HEK293 (cell line): Measurements from ENCODE around the gene FAM216B.

Experiments
- CTCF ChIA-PET: fragments of 350-600 bp; formaldehyde crosslinking; extraction: SDS; loops from one replicate; lab custom pipeline; 2021; ENCODE audit warnings: antibody characterized with exemption; lab: Yijun Ruan, JAX
- POLR2A ChIA-PET: fragments of 300-600 bp; formaldehyde crosslinking; extraction: SDS; loops from one replicate; lab custom pipeline; 2020; ENCODE audit warnings: antibody characterized with exemption, inconsistent platforms; lab: Yijun Ruan, JAX
- H3K27ac ChIP-seq: fragments of 200-500 bp; sonication (Bioruptor generic); 2 replicates; pipeline ENCODE4 v1.5.1; 2014; ENCODE audit warnings: low read depth, low read length, control low read depth, inconsistent platforms; ENCODE audit errors: extremely low read depth
- H3K36me3 ChIP-seq, 2 experiments: fragments of 200-500 bp in 1 of 2; sonication (Bioruptor generic) in 1 of 2; 1 replicate in 1 of 2; 2 replicates in 1 of 2; pipeline ENCODE4 v1.5.1; 2014 to 2017; ENCODE audit warnings: inconsistent platforms in 2 of 2, low read length in 2 of 2; ENCODE audit not compliant: control insufficient read depth in 2 of 2, insufficient read depth in 1 of 2
- H3K4me1 ChIP-seq: fragments of 200-500 bp; sonication (Bioruptor generic); 2 replicates; pipeline ENCODE4 v1.5.1; 2014; ENCODE audit warnings: mild to moderate bottlenecking, low read length, inconsistent platforms; ENCODE audit not compliant: control insufficient read depth, insufficient read depth
- H3K4me3 ChIP-seq: 2 replicates; pipeline ENCODE4 v1.5.1; 2011; ENCODE audit warnings: low read depth, mild to moderate bottlenecking, control low read depth, low read length, moderate library complexity
- H3K9me3 ChIP-seq: fragments of 200-500 bp; sonication (Bioruptor generic); 2 replicates; pipeline ENCODE4 v1.5.1; 2014; ENCODE audit warnings: low read depth, low read length, inconsistent platforms; ENCODE audit not compliant: control insufficient read depth, insufficient read depth
- BCL11B ChIP-seq: fragments of 450-650 bp; formaldehyde crosslinking; IDR thresholded peaks from 2 replicates; pipeline ENCODE4 v1.5.1; 2016; ENCODE audit warnings: low read depth, missing biosample characterization, missing genetic modification characterization
- GFI1B ChIP-seq: fragments of 450-650 bp; formaldehyde crosslinking; IDR thresholded peaks from 2 replicates; pipeline ENCODE4 v1.5.1; 2016; ENCODE audit warnings: missing biosample characterization, missing genetic modification characterization
- KLF17 ChIP-seq: fragments of 450-650 bp; formaldehyde crosslinking; IDR thresholded peaks from 2 replicates; pipeline ENCODE4 v1.5.1; 2016; ENCODE audit warnings: missing biosample characterization, missing genetic modification characterization
- PBX3 ChIP-seq: sonication (generic); formaldehyde crosslinking; IDR thresholded peaks from 2 replicates; pipeline ENCODE4 v1.8.1; 2022; ENCODE audit warnings: mild to moderate bottlenecking, moderate library complexity, missing genetic modification reagents
- PRDM1 ChIP-seq: fragments of 450-650 bp; formaldehyde crosslinking; IDR thresholded peaks from 2 replicates; pipeline ENCODE4; 2016; ENCODE audit warnings: missing biosample characterization, missing genetic modification characterization
- SP7 ChIP-seq: fragments of 450-650 bp; formaldehyde crosslinking; IDR thresholded peaks from 2 replicates; pipeline ENCODE4 v1.5.1; 2016; ENCODE audit warnings: missing biosample characterization, missing genetic modification characterization
- WT1 ChIP-seq: fragments of 450-650 bp; formaldehyde crosslinking; IDR thresholded peaks from 2 replicates; pipeline ENCODE4 v1.5.1; 2016; ENCODE audit warnings: missing biosample characterization, missing genetic modification characterization
- ZBTB1 ChIP-seq: fragments of 450-650 bp; formaldehyde crosslinking; IDR thresholded peaks from 2 replicates; pipeline ENCODE4 v1.5.1; 2016; ENCODE audit warnings: missing biosample characterization, missing genetic modification characterization
- ZBTB49 ChIP-seq: fragments of 450-650 bp; formaldehyde crosslinking; IDR thresholded peaks from 2 replicates; pipeline ENCODE4 v1.5.1; 2016; ENCODE audit warnings: missing biosample characterization, missing genetic modification characterization, low read depth
- ZFP41 ChIP-seq: fragments of 450-650 bp; formaldehyde crosslinking; IDR thresholded peaks from 2 replicates; pipeline ENCODE4 v1.5.1; 2016; ENCODE audit warnings: missing biosample characterization, missing genetic modification characterization, borderline replicate concordance
- ZFP69B ChIP-seq: fragments of 450-650 bp; formaldehyde crosslinking; IDR thresholded peaks from 2 replicates; pipeline ENCODE4 v1.5.1; 2016; ENCODE audit warnings: missing biosample characterization, missing genetic modification characterization
- ZNF2 ChIP-seq: fragments of 450-650 bp; formaldehyde crosslinking; IDR thresholded peaks from 2 replicates; pipeline ENCODE4 v1.5.1; 2016; ENCODE audit warnings: missing biosample characterization, missing genetic modification characterization
- ZNF239 ChIP-seq: fragments of 450-650 bp; formaldehyde crosslinking; IDR thresholded peaks from 2 replicates; pipeline ENCODE4 v1.5.1; 2016; ENCODE audit warnings: missing biosample characterization, missing genetic modification characterization
- ZNF24 ChIP-seq: fragments of 450-650 bp; formaldehyde crosslinking; IDR thresholded peaks from 2 replicates; pipeline ENCODE4 v1.5.1; 2016; ENCODE audit warnings: missing biosample characterization, missing genetic modification characterization
- ZNF311 ChIP-seq: fragments of 450-650 bp; formaldehyde crosslinking; IDR thresholded peaks from 2 replicates; pipeline ENCODE4 v1.5.1; 2017; ENCODE audit warnings: missing biosample characterization, missing genetic modification characterization, borderline replicate concordance
- ZNF37A ChIP-seq: fragments of 450-650 bp; IDR thresholded peaks from 2 replicates; pipeline ENCODE4 v1.5.1; 2018; ENCODE audit warnings: missing biosample characterization, missing genetic modification characterization
- ZNF398 ChIP-seq: fragments of 450-650 bp; formaldehyde crosslinking; IDR thresholded peaks from 2 replicates; pipeline ENCODE4 v1.5.1; 2017; ENCODE audit warnings: missing biosample characterization, missing genetic modification characterization
- ZNF555 ChIP-seq: fragments of 450-650 bp; formaldehyde crosslinking; conservative IDR thresholded peaks from 2 replicates; pipeline ENCODE4 v1.5.1; 2017; ENCODE audit warnings: missing biosample characterization, mild to moderate bottlenecking, missing genetic modification characterization, inconsistent platforms
- ZNF558 ChIP-seq: fragments of 450-650 bp; formaldehyde crosslinking; IDR thresholded peaks from 2 replicates; pipeline ENCODE4 v1.5.1; 2016; ENCODE audit warnings: missing biosample characterization, missing genetic modification characterization
- ZNF560 ChIP-seq: fragments of 450-650 bp; formaldehyde crosslinking; IDR thresholded peaks from 2 replicates; pipeline ENCODE4 v1.5.1; 2017; ENCODE audit warnings: missing biosample characterization, missing genetic modification characterization, borderline replicate concordance
- ZNF660 ChIP-seq: fragments of 450-650 bp; IDR thresholded peaks from 2 replicates; pipeline ENCODE4 v1.5.1; 2018; ENCODE audit warnings: missing biosample characterization, mild to moderate bottlenecking, missing genetic modification characterization
- ZNF701 ChIP-seq: fragments of 450-650 bp; formaldehyde crosslinking; IDR thresholded peaks from 2 replicates; pipeline ENCODE4 v1.5.1; 2016; ENCODE audit warnings: missing biosample characterization, missing genetic modification characterization
- ZNF791 ChIP-seq: fragments of 450-650 bp; formaldehyde crosslinking; IDR thresholded peaks from 2 replicates; pipeline ENCODE4 v1.5.1; 2016; ENCODE audit warnings: missing biosample characterization, missing genetic modification characterization
- ZNF830 ChIP-seq: fragments of 450-650 bp; IDR thresholded peaks from 2 replicates; pipeline ENCODE4 v1.5.0; 2018; ENCODE audit warnings: missing biosample characterization, missing genetic modification characterization, low read depth, mild to moderate bottlenecking, moderate library complexity

The FAM216B gene

GRCh38 chr13:42754801-42755510, 26.4 kb upstream of the FAM216B start:
- Histone ChIP-seq H3K36me3 (no peaks in the 10 kb centered on the region), H3K9me3 (no peaks in the 10 kb centered on the region), H3K4me3 (no peak overlapping the region), H3K4me1 (no peaks in the 10 kb centered on the region), H3K27ac (no peak overlapping the region)
- ChIA-PET CTCF (no interaction called here), POLR2A (no interaction called here)
- TF ChIP-seq ZFP69B (tag by site-specific recombination) (no peak), ZNF555 (no peak), GFI1B (tag by site-specific recombination) (no peak), SP7 (tag by site-specific recombination) (no peak), PRDM1 (no peak), ZNF791 (no peak), ZNF701 (tag by site-specific recombination) (no peak)

DNA sequence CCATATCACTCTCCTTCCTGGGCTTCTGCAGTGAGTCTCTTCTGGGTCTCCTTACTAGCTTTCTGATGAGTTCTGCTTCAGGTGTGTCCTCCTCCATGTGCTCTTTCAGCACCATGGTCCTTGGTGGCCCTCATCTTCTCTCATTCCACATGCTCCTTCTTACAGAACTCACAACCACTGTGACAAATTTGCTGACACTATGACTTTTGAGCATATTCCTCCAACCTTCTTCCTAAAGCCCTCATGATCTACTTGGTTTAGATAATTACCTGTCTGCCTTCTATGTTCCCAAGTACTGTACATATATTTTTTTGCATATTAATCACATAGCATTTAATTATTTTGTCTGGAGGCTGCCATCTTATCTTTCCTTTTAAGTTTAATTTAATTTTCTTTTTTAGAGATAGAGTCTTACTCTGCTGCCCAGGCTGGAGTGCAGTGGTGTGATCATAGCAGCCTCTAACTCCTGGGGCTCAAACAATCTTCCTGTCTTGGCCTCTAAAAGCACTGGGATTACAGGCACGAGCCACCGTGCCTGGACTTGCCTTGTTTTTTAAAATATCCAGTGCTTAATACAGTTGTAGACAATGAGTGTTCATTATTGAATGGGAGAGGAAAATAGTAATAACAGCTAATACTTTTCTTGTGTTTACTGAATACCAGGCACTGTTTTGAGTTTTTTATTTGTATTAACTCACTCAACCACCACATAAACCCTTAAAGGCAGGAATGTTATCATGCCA, 23.5 kb upstream of the FAM216B start:
- no peak overlapping the region for H3K4me3 ChIP-seq
- TF ChIP-seq ZNF560 (no peak), ZNF398 (tag by site-specific recombination) (no peak), ZNF2 (no peak)
- TF ChIP-seq, all 188 proteins: peak for 0
- no peaks in the 10 kb centered on the region for H3K9me3 ChIP-seq
- CTCF ChIA-PET: interaction anchor here (0.6 kb wide), 1 partner anchor 212 kb away, joined by 3 read pairs; no protein-coding TSS in a partner anchor
- no peak overlapping the region for H3K27ac ChIP-seq
- POLR2A ChIA-PET: no interaction called here
- no peaks in the 10 kb centered on the region for H3K36me3 ChIP-seq
- H3K4me1 ChIP-seq: no peaks in the 10 kb centered on the region

GRCh38 chr13:42758515-42758914, 22.9 kb upstream of the FAM216B start:
- H3K4me3 ChIP-seq: no peak overlapping the region
- POLR2A ChIA-PET: no interaction called here
- no peak overlapping the region for H3K27ac ChIP-seq
- CTCF ChIA-PET: no interaction called here
- H3K36me3 ChIP-seq: no peaks in the 10 kb centered on the region
- no peaks in the 10 kb centered on the region for H3K4me1 ChIP-seq
- H3K9me3 ChIP-seq: no peaks in the 10 kb centered on the region
- no peak for TF ChIP-seq ZNF24 (tag by site-specific recombination)
- no peak for TF ChIP-seq ZNF239 (tag by site-specific recombination)
- TF ChIP-seq ZNF311 (tag by site-specific recombination): no peak
- no peak for TF ChIP-seq KLF17 (tag by site-specific recombination)
- no peak for TF ChIP-seq ZNF830
- TF ChIP-seq ZNF558 (tag by site-specific recombination): no peak
- no peak for TF ChIP-seq ZNF37A
- TF ChIP-seq ZNF660 (tag by site-specific recombination): no peak
- no peak for TF ChIP-seq WT1 (tag by site-specific recombination)
- TF ChIP-seq ZBTB49 (tag by site-specific recombination): no peak
- TF ChIP-seq BCL11B (tag by site-specific recombination): no peak
- TF ChIP-seq PBX3 (CRISPR knock-in tag): no peak
- no peak for TF ChIP-seq ZFP41
- TF ChIP-seq ZBTB1: no peak
